DND-41 (cell line): Measurements from ENCODE around the gene PSD4.

Experiments used
- ATAC-seq: fragments of 200-7000 bp; cut with Tn5 transposase; 3 replicates; pipeline ENCODE4 v1.9.1; 2021; ENCODE audit warnings: low read depth; ENCODE audit not compliant: insufficient read depth
- DNase-seq: peaks from one replicate; pipeline ENCODE4 v3.0.0-alpha.2; 2020
- H2AFZ ChIP-seq: 2 replicates; pipeline ENCODE4 v1.6.0; 2012; ENCODE audit warnings: low read depth, low read length
- H3K27ac ChIP-seq: 2 replicates; pipeline ENCODE4 v1.5.1; 2012; ENCODE audit warnings: low read length, inconsistent platforms
- H3K27me3 ChIP-seq: fragments of 200-600 bp; sonication (generic); 2 replicates; pipeline ENCODE4 v1.6.0; 2012; ENCODE audit warnings: low read length, mild to moderate bottlenecking, inconsistent platforms; ENCODE audit not compliant: insufficient read depth, poor library complexity
- H3K36me3 ChIP-seq: 2 replicates; pipeline ENCODE4 v1.5.1; 2012; ENCODE audit warnings: low read length, inconsistent platforms; ENCODE audit not compliant: insufficient read depth
- H3K4me1 ChIP-seq: 2 replicates; pipeline ENCODE4 v1.5.1; 2012; ENCODE audit warnings: mild to moderate bottlenecking, low read length; ENCODE audit not compliant: insufficient read depth
- H3K4me2 ChIP-seq: 2 replicates; pipeline ENCODE4 v1.6.0; 2012; ENCODE audit warnings: mild to moderate bottlenecking, moderate library complexity, low read length, inconsistent platforms; ENCODE audit not compliant: insufficient read depth
- H3K4me3 ChIP-seq, 2 experiments: fragments of 200-600 bp in 1 of 2; shearing (Covaris generic) in 1 of 2; 2 replicates each; pipeline ENCODE4 v1.5.1; 2012 to 2016; ENCODE audit warnings: inconsistent platforms in 2 of 2, low read length in 2 of 2, mild to moderate bottlenecking in 2 of 2, low read depth in 1 of 2, moderate library complexity in 1 of 2
- H3K79me2 ChIP-seq: 2 replicates; pipeline ENCODE4 v1.6.0; 2012; ENCODE audit warnings: low read length, inconsistent platforms; ENCODE audit not compliant: insufficient read depth
- H3K9ac ChIP-seq: 2 replicates; pipeline ENCODE4 v1.6.0; 2012; ENCODE audit warnings: low read depth, mild to moderate bottlenecking, inconsistent platforms, low read length, moderate library complexity
- H3K9me3 ChIP-seq: 2 replicates; pipeline ENCODE4 v1.5.1; 2012; ENCODE audit warnings: low read length, moderate library complexity, mild to moderate bottlenecking, inconsistent platforms; ENCODE audit not compliant: insufficient read depth, severe bottlenecking
- H4K20me1 ChIP-seq: 2 replicates; pipeline ENCODE4 v1.6.0; 2012; ENCODE audit warnings: low read length; ENCODE audit not compliant: insufficient read depth
- EZH2 ChIP-seq: IDR thresholded peaks from 3 replicates; pipeline ENCODE4 v1.6.1; 2012; ENCODE audit warnings: borderline replicate concordance, low read depth, mild to moderate bottlenecking, moderate library complexity, low read length, inconsistent platforms; ENCODE audit not compliant: severe bottlenecking
- TF ChIP-seq, protein P1 (sequence below): IDR thresholded peaks from 2 replicates; pipeline ENCODE4 v1.5.1; 2012; ENCODE audit warnings: borderline replicate concordance, low read length, moderate library complexity, mild to moderate bottlenecking; ENCODE audit not compliant: poor library complexity, severe bottlenecking; ENCODE audit errors: extremely low read depth

The PSD4 gene

DNA sequence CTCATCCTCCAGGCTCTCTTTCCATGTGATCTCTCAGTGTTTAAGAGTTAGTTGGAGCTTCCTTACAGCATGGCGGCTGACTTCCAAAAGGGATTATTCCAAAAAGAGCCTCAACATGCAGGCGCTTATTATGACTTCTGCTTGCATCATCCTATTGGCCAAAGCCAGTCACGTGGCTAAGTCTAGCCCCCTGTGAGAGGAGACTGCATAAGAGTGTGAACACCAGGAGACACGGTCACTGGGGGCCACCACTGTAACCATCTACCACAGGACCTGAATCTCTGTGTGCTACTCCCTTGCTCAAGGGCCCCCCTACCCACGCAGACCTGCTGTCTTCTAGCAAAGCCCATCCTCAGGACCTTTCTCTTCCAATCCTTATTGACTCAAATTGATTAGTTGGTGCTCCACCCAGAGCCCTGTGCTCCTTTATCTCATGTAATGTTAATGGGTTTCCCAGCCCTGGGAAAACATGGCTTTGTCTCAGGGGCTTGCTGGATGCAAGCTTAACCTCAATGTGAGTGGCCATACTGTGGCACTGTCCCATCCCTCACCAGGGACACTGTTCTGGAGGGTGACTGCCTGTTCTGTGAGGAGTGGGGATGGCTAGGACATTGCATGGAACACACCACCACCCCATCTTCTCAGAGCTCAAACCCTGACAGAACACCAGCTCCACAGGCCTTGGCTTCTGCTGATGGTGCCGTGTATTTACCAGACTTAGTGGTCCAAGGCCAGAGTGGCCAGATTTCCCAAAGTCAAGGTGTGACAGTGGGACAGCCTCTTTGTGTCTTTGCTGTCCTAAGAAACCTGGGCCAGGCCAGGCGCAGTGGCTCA lies 42.2 kb upstream of the PSD4 start:
- Histone ChIP-seq H3K9me3 (no peaks in the 10 kb centered on the region), H3K27me3 (peaks cover 4% of the 10 kb centered on the region), H2AFZ (no peak overlapping the region), H3K79me2 (no peaks in the 10 kb centered on the region), H3K27ac (no peak overlapping the region), H3K4me1 (no peaks in the 10 kb centered on the region), H4K20me1 (no peaks in the 10 kb centered on the region), H3K4me2 (no peak overlapping the region), H3K36me3 (no peaks in the 10 kb centered on the region), H3K9ac (no peak overlapping the region), H3K4me3 (no peak overlapping the region)
- ATAC-seq (no peak), DNase-seq (no peak)
- TF ChIP-seq EZH2 = no peak
- TF ChIP-seq, protein P1, sequence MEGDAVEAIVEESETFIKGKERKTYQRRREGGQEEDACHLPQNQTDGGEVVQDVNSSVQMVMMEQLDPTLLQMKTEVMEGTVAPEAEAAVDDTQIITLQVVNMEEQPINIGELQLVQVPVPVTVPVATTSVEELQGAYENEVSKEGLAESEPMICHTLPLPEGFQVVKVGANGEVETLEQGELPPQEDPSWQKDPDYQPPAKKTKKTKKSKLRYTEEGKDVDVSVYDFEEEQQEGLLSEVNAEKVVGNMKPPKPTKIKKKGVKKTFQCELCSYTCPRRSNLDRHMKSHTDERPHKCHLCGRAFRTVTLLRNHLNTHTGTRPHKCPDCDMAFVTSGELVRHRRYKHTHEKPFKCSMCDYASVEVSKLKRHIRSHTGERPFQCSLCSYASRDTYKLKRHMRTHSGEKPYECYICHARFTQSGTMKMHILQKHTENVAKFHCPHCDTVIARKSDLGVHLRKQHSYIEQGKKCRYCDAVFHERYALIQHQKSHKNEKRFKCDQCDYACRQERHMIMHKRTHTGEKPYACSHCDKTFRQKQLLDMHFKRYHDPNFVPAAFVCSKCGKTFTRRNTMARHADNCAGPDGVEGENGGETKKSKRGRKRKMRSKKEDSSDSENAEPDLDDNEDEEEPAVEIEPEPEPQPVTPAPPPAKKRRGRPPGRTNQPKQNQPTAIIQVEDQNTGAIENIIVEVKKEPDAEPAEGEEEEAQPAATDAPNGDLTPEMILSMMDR = no peak

DNA sequence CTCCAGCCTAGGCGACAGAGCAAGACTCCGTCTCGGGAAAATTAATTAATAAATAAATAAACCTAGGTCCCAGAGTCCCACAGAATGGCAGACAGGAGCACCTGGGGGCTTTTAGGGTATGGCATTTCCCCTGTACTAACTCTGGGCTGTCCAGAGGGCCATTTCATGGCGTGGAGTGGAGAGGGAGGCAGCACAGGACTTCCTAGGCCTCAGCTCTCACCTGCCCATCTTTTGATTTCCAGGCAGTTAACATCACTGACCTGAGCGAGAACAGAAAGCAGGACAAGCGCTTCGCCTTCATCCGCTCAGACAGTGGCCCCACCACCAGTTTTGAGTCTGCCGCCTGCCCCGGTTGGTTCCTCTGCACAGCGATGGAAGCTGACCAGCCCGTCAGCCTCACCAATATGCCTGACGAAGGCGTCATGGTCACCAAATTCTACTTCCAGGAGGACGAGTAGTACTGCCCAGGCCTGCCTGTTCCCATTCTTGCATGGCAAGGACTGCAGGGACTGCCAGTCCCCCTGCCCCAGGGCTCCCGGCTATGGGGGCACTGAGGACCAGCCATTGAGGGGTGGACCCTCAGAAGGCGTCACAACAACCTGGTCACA lies 41.3 kb upstream of the PSD4 start:
- H3K9me3 ChIP-seq = no peaks in the 10 kb centered on the region
- H3K9ac ChIP-seq = no peak overlapping the region
- no peak for TF ChIP-seq EZH2
- TF ChIP-seq, protein P1 = no peak
- H3K27me3 ChIP-seq = peaks cover 4% of the 10 kb centered on the region
- no peak overlapping the region for H2AFZ ChIP-seq
- no peak overlapping the region for H3K27ac ChIP-seq
- H3K4me1 ChIP-seq = no peaks in the 10 kb centered on the region
- H4K20me1 ChIP-seq = no peaks in the 10 kb centered on the region
- H3K79me2 ChIP-seq = no peaks in the 10 kb centered on the region
- H3K4me2 ChIP-seq = no peak overlapping the region
- H3K36me3 ChIP-seq = no peaks in the 10 kb centered on the region
- ATAC-seq (no peak), DNase-seq (no peak)
- H3K4me3 ChIP-seq = no peak overlapping the region

DNA sequence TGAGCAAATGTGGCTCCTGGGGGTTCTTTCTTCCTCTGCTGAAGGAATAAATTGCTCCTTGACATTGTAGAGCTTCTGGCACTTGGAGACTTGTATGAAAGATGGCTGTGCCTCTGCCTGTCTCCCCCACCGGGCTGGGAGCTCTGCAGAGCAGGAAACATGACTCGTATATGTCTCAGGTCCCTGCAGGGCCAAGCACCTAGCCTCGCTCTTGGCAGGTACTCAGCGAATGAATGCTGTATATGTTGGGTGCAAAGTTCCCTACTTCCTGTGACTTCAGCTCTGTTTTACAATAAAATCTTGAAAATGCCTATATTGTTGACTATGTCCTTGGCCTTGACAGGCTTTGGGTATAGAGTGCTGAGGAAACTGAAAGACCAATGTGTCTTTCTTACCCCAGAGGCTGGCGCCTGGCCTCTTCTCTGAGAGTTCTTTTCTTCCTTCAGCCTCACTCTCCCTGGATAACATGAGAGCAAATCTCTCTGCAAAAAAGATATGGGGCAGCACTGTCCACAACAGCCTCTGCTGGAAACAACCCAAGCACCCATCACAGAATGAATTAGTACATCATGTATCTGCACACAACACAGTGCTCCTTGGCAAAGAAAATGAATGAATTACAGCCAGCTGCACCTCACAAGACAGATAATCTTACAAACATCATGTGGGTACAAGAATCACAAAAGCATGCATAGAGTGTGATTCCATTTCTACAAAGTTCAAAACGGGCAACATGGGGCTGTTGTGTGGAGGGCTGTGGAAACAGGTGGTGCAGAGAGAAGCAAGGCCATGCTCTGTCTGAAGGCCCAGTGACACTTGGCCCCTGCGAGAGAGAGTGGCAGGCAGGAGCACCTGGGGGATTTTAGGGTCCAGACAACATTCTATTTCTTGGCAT lies 39.8 kb upstream of the PSD4 start:
- H3K36me3 ChIP-seq = no peaks in the 10 kb centered on the region
- H3K4me3 ChIP-seq = no peak overlapping the region
- no peak overlapping the region for H3K27ac ChIP-seq
- no peak for ATAC-seq
- H4K20me1 ChIP-seq = no peaks in the 10 kb centered on the region
- no peaks in the 10 kb centered on the region for H3K79me2 ChIP-seq
- H3K27me3 ChIP-seq = peaks cover 4% of the 10 kb centered on the region
- no peak overlapping the region for H3K4me2 ChIP-seq
- DNase-seq = no peak
- H2AFZ ChIP-seq = no peak overlapping the region
- no peak overlapping the region for H3K9ac ChIP-seq
- H3K9me3 ChIP-seq = no peaks in the 10 kb centered on the region
- no peak for TF ChIP-seq EZH2
- TF ChIP-seq, protein P1 = no peak
- peaks cover 5% of the 10 kb centered on the region for H3K4me1 ChIP-seq
